Head of caudate nucleus (tissue), 42 donors: Measurements from ENCODE around the gene IGF2BP3.

Experiments used
- DNase-seq, 42 donors: peaks; one replicate each; pipeline versions ENCODE4 v3.0.0 to v3.0.0-alpha.2; 2020 to 2021; ENCODE audit warnings: mixed read lengths in 7 of 42
- intact Hi-C: fragments of 100-400 bp; cut with DNase I; formaldehyde crosslinking; loops from one replicate; pipeline ENCODE4 v1.15.0; 2022

The IGF2BP3 gene

GRCh38 chr7:23356726-23357125 lies 113.6 kb downstream of the IGF2BP3 start:
- intact Hi-C loops = no loop called here

DNA sequence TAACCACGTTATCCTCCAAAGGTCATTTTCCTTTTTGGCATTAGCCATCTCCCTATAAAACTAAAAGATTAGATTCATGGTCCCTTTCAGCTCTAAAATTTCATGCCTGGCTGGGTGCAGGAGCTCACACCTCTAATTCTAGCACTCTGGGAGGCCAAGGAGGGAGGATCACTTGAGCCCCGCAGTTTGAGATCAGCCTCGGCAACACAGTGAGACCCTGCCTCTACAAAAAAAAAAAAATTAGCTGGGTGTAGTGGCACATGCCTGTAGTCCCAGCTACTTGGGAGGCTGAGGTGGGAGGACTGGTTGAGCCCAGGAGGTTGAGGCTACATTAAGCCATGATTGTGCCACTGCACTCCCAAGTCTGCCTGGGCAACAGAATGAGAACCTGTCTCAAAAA lies 114.1 kb downstream of the IGF2BP3 start:
- intact Hi-C loops = no loop called here

More at GRCh38 chr7:23356726-23357125, 113.6 kb downstream of the IGF2BP3 start:
- DNase-seq = no peak

GRCh38 chr7:23353172-23353571 lies 117.1 kb downstream of the IGF2BP3 start:
- DNase-seq = no peak
- intact Hi-C loops = no loop called here

More for the DNA sequence above, 114.1 kb downstream of the IGF2BP3 start:
- no peak for DNase-seq

- intact Hi-C loops = no loop called here
- DNase-seq = no peak
Measured at GRCh38 chr7:23350466-23350865, 119.8 kb downstream of the IGF2BP3 start.

GRCh38 chr7:23349484-23350157 lies 120.7 kb downstream of the IGF2BP3 start:
- intact Hi-C loops = no loop called here
- no peak for DNase-seq

GRCh38 chr7:23347682-23348180 lies 122.6 kb downstream of the IGF2BP3 start:
- intact Hi-C loops = no loop called here
- DNase-seq = no peak

DNA sequence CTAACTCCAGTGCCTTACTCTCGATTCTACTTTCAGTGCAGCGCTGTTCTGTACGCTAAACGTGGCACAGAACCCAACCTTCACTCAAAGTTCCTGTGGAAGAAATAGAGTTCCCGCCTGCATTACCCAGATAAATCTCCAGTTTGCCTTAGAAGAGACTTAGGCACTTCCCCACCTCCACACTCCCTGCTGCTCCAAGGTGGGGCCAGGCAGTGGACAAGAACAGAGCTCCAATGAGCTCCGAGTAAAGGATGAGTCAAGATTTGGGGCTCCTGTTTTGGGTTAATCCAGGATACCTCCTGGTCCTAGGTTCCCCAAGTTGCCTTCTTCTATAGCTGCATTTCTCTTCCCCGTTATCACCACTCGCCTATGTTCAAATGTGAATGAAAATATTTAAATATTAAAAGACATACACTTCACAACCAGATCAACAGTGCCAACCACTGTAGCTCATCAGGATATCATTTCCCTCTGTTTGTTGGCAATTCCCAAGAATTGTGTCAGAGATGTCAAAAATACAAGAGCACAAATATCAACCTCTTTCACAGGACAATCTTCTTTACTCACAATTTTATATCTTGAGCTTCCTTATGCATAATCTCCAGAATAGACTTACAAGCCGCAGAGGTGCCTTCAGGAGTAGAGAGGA lies 123.1 kb downstream of the IGF2BP3 start:
- intact Hi-C loops = no loop called here
- DNase-seq = no peak

DNA sequence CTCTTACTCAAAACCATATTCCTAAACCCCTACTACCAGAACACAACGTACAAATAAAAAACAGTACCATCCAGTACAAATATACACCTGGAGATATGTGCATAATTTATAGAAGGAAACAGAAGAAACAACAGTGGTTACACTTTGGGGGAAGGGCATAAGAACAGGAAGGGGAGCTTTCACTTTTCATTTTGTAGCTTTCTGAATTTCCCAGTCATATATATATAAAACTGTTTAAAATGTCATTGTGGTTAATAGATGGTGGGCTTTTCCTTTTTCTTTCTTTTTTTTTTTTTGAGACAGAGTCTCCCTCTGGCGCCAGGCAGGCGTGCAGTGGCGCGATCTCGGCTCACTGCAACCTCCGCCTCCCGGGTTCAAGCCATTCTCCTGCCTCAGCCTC lies 124.0 kb downstream of the IGF2BP3 start:
- no peak for DNase-seq
- intact Hi-C loops = no loop called here

DNA sequence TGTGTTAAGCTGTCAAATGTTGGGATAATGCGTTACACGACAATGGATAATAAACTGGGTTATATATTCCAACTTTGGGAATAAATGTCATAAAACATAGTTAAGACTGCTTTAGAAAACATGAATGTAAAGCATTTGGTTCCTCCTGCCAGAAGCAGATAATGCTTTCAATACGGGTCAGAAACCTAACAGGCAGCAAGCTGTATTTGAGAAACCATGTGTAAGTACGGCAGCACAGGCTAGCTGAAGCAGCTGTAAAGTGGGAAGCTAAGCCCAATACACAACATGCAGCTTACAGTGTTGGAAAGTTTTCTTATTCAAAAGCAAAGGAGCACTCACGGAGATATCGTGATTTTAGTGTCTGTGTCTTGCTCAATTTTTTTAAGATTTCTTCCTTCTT lies 124.7 kb downstream of the IGF2BP3 start:
- DNase-seq = no peak
- intact Hi-C loops = no loop called here

GRCh38 chr7:23343806-23344475 lies 126.3 kb downstream of the IGF2BP3 start:
- DNase-seq = no peak
- intact Hi-C loops = no loop called here

GRCh38 chr7:23343102-23343501 lies 127.2 kb downstream of the IGF2BP3 start:
- intact Hi-C loops = no loop called here
- DNase-seq = no peak

- DNase-seq = no peak
- intact Hi-C loops = no loop called here
Measured at GRCh38 chr7:23341846-23342598, 128.3 kb downstream of the IGF2BP3 start.

DNA sequence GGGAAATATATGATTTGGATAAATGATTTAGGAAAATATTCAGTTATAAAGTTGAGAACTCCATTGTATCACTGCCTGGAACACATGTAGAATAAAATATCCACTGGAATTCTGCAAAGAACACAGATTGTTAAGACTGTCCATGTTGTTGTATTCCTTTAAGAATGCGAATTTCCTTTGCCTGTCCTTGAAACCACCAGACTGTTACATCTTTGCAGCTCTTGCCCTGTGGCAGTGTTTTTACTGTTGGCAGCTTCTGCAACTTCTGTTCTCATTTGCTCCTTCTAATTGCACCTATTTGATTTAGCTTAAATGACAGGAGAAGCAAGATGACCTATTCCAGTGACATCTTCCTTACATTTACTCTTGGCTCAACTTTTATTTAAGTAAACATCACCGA lies 131.4 kb downstream of the IGF2BP3 start:
- no peak for DNase-seq
- intact Hi-C loops = no loop called here

- no peak for DNase-seq
- intact Hi-C loops = no loop called here
Measured at GRCh38 chr7:23338439-23338838, 131.9 kb downstream of the IGF2BP3 start.

GRCh38 chr7:23337374-23337773 lies 132.9 kb downstream of the IGF2BP3 start:
- intact Hi-C loops = no loop called here
- DNase-seq = no peak

GRCh38 chr7:23336799-23337283 lies 133.4 kb downstream of the IGF2BP3 start:
- DNase-seq = no peak
- intact Hi-C loops = no loop called here

GRCh38 chr7:23336086-23336485 lies 134.2 kb downstream of the IGF2BP3 start:
- intact Hi-C loops = no loop called here
- no peak for DNase-seq

GRCh38 chr7:23335621-23336020 lies 134.7 kb downstream of the IGF2BP3 start:
- no peak for DNase-seq

GRCh38 chr7:23335136-23335535 lies 135.2 kb downstream of the IGF2BP3 start:
- DNase-seq = no peak
- intact Hi-C loops = no loop called here

More at GRCh38 chr7:23335621-23336020, 134.7 kb downstream of the IGF2BP3 start:
- intact Hi-C loops = no loop called here
